Sigmoid colon (tissue), 7 donors: Measurements from ENCODE around the gene GSTO2. TPM values are rescaled to one million over a fixed set of nuclear protein-coding genes. Genes with fewer than 3 reads are reported as not detected.

ENCODE experiments used
- DNase-seq: peaks from one replicate; pipeline ENCODE4 v3.0.0-alpha.2; 2019
- H3K27ac ChIP-seq, 4 donors: fragments of 200-600 bp; sonication (generic); one replicate each; pipeline ENCODE4 v1.5.1; 2016 to 2019; ENCODE audit warnings: mild to moderate bottlenecking in 1 of 4
- H3K27me3 ChIP-seq, 3 donors: fragments of 200-600 bp; sonication (generic); one replicate each; pipeline ENCODE4 v1.5.1; 2019; ENCODE audit warnings: mild to moderate bottlenecking in 1 of 3
- H3K36me3 ChIP-seq, 4 donors: fragments of 200-600 bp; sonication (generic); one replicate each; pipeline ENCODE4 v1.5.1; 2016 to 2019
- H3K4me1 ChIP-seq, 4 donors: fragments of 200-600 bp; sonication (generic); one replicate each; pipeline ENCODE4 v1.5.1; 2017 to 2019
- H3K4me3 ChIP-seq, 4 donors: fragments of 200-600 bp; sonication (generic); one replicate each; pipeline ENCODE4 v1.5.1; 2017 to 2019; ENCODE audit warnings: mild to moderate bottlenecking in 2 of 4, moderate library complexity in 1 of 4
- H3K9me3 ChIP-seq, 4 donors: fragments of 200-600 bp in 3 of 4; sonication (generic) in 3 of 4; one replicate each; pipeline versions ENCODE4 v1.5.1 to v1.6.1; 2013 to 2019
- EP300 ChIP-seq, 4 donors: sonication (generic); formaldehyde crosslinking; IDR thresholded peaks; one replicate each; pipeline ENCODE4 v1.6.1; 2017; ENCODE audit warnings: antibody characterized with exemption in 4 of 4
- POLR2A ChIP-seq, 2 donors: fragments of 450-650 bp; IDR thresholded peaks; one replicate each; pipeline ENCODE4 v1.6.1; 2016; ENCODE audit warnings: antibody characterized with exemption in 2 of 2, mild to moderate bottlenecking in 2 of 2, moderate library complexity in 2 of 2
- POLR2AphosphoS5 ChIP-seq, 4 donors: sonication (generic); formaldehyde crosslinking; IDR thresholded peaks; one replicate each; pipeline ENCODE4 v1.6.1; 2017; ENCODE audit warnings: antibody characterized with exemption in 4 of 4
- WGBS, 2 donors: extraction: QIAGEN DNeasy Blood & Tissue Kit; methylation state at CpG; one replicate each; pipeline ENCODE4 v1.1.7; 2013; 5-methylcytosine and 5-hydroxymethylcytosine counted together
- intact Hi-C: fragments of 100-400 bp; cut with DNase I; formaldehyde crosslinking; loops from one replicate; pipeline ENCODE4 v1.15.1; 2023
- polyA plus RNA-seq, 3 donors: library from polyadenylated mRNA; stranded (reverse); fragments of 200-250 nt; gene quantifications; one replicate each; pipeline ENCODE4 v1.2.3, GENCODE V29; 2013
- total RNA-seq, 4 donors: library from RNA; depleted of rRNA; stranded (reverse); fragments of >200 nt; gene quantifications; one replicate each; pipeline ENCODE4 v1.1.0, GENCODE V29; 2016
- TF ChIP-seq, protein P1 (sequence below), 4 experiments: fragments of 450-650 bp in 3 of 4; fragments of 200-600 bp in 1 of 4; IDR thresholded peaks; one replicate each; pipeline ENCODE4 v1.5.1; 2016 to 2019; ENCODE audit warnings: antibody characterized with exemption in 4 of 4, mild to moderate bottlenecking in 3 of 4, moderate library complexity in 2 of 4
- donor health status: healthy with polysubstance abuse.
- donor health status: Bipolar disorder and iron deficiency.
- donor health status: healthy.

GSTO2 gene
- total and polyA plus RNA-seq, 7 donors: 0.68 to 13.2 (median 2.1) TPM

GRCh38 chr10:104274762-104275721 is 6.1 kb downstream of the GSTO2 start:
- WGBS, 2 donors: 6 to 17% methylated on average over 42 of the region's 42 CpGs
- Histone ChIP-seq H3K27me3 (peaks cover 0 to 15% (median 8%) of the 10 kb centered on the region in 3 donors), H3K4me3 (peak overlapping the region in 2 of 4 donors; percentile 9 to 25), H3K4me1 (peaks cover 0 to 7% (median 2%) of the 10 kb centered on the region in 4 donors), H3K9me3 (no peaks in the 10 kb centered on the region), H3K36me3 (no peaks in the 10 kb centered on the region), H3K27ac (no peak overlapping the region)
- no peak for TF ChIP-seq POLR2AphosphoS5 (IDR thresholded peaks at IDR 0.05)
- TF ChIP-seq, protein P1, sequence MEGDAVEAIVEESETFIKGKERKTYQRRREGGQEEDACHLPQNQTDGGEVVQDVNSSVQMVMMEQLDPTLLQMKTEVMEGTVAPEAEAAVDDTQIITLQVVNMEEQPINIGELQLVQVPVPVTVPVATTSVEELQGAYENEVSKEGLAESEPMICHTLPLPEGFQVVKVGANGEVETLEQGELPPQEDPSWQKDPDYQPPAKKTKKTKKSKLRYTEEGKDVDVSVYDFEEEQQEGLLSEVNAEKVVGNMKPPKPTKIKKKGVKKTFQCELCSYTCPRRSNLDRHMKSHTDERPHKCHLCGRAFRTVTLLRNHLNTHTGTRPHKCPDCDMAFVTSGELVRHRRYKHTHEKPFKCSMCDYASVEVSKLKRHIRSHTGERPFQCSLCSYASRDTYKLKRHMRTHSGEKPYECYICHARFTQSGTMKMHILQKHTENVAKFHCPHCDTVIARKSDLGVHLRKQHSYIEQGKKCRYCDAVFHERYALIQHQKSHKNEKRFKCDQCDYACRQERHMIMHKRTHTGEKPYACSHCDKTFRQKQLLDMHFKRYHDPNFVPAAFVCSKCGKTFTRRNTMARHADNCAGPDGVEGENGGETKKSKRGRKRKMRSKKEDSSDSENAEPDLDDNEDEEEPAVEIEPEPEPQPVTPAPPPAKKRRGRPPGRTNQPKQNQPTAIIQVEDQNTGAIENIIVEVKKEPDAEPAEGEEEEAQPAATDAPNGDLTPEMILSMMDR (IDR thresholded peaks at IDR 0.05): peak in 3 of 4 experiments; percentile 48 to 64 (median 51)
- no peak for TF ChIP-seq POLR2A (IDR thresholded peaks at IDR 0.05)
- no peak for TF ChIP-seq EP300 (IDR thresholded peaks at IDR 0.05)
- no peak for DNase-seq
- intact Hi-C loops: no loop called here

GRCh38 chr10:104276192-104276591 is 7.2 kb downstream of the GSTO2 start:
- TF ChIP-seq, protein P1 (IDR thresholded peaks at IDR 0.05): no peak
- TF ChIP-seq POLR2AphosphoS5 (IDR thresholded peaks at IDR 0.05) (no peak), EP300 (IDR thresholded peaks at IDR 0.05) (no peak), POLR2A (IDR thresholded peaks at IDR 0.05) (no peak)
- Histone ChIP-seq H3K4me1 (peaks cover 0 to 7% (median 2%) of the 10 kb centered on the region in 4 donors), H3K27ac (no peak overlapping the region), H3K9me3 (no peaks in the 10 kb centered on the region), H3K36me3 (no peaks in the 10 kb centered on the region), H3K27me3 (peaks cover 0 to 15% (median 8%) of the 10 kb centered on the region in 3 donors), H3K4me3 (no peak overlapping the region)
- DNase-seq: no peak
- WGBS, 2 donors: 84 to 95% methylated on average over 1 of the region's 1 CpG
- intact Hi-C loops: no loop called here

GRCh38 chr10:104277785-104278184 is 8.8 kb downstream of the GSTO2 start:
- Histone ChIP-seq H3K27ac (no peak overlapping the region), H3K9me3 (no peaks in the 10 kb centered on the region), H3K4me3 (no peak overlapping the region), H3K27me3 (peaks cover 0 to 15% (median 8%) of the 10 kb centered on the region in 3 donors), H3K4me1 (peaks cover 0 to 7% (median 2%) of the 10 kb centered on the region in 4 donors), H3K36me3 (no peaks in the 10 kb centered on the region)
- intact Hi-C loops: no loop called here
- no peak for DNase-seq
- WGBS, 2 donors: 28 to 55% methylated on average over 2 of the region's 2 CpGs
- no peak for TF ChIP-seq POLR2AphosphoS5 (IDR thresholded peaks at IDR 0.05)
- no peak for TF ChIP-seq EP300 (IDR thresholded peaks at IDR 0.05)
- no peak for TF ChIP-seq POLR2A (IDR thresholded peaks at IDR 0.05)
- TF ChIP-seq, protein P1 (IDR thresholded peaks at IDR 0.05): no peak

DNA sequence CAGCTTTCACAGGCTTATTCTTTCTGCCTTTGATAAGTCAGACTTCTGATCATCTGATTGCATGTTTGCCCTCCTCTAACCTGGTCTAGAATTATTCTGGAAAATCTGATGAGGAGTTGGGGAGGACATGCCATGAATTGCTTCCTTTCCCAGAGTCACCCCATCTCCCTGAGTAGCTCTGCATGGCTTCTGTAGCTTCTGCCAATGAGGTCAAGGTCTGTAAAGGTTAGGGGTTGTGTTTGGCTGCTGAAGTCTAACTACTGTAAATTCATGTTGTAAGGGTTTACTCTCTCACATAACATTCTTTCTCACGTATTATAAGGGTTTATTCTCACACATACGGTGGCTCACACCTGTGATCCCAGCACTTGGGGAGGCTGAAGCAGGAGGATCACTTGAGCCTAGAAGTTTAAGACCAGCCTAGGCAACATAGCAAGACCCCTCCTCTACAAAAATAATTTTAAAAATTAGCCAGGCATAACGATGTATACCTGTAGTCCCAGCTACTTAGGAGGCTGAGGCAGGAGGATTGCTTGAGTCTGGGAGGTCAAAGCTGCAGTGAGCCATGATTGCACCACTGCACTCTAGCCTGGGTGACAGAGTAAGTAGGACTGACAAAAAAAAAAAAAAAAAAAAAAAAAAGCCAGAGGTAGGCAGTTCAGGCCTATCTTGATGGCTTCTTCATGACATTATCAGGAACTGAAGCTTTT is 10.7 kb downstream of the GSTO2 start:
- no peak overlapping the region for H3K4me3 ChIP-seq
- intact Hi-C loops: no loop called here
- peaks cover 0 to 10% (median 6%) of the 10 kb centered on the region in 3 donors for H3K27me3 ChIP-seq
- peaks cover 0 to 4% (median 1%) of the 10 kb centered on the region in 4 donors for H3K4me1 ChIP-seq
- no peak for TF ChIP-seq EP300 (IDR thresholded peaks at IDR 0.05)
- TF ChIP-seq, protein P1 (IDR thresholded peaks at IDR 0.05): no peak
- no peak for TF ChIP-seq POLR2AphosphoS5 (IDR thresholded peaks at IDR 0.05)
- TF ChIP-seq POLR2A (IDR thresholded peaks at IDR 0.05): no peak
- no peaks in the 10 kb centered on the region for H3K9me3 ChIP-seq
- 95% methylated on average over 3 of the region's 3 CpGs for WGBS, 2 donors
- no peak for DNase-seq
- H3K36me3 ChIP-seq: no peaks in the 10 kb centered on the region
- no peak overlapping the region for H3K27ac ChIP-seq
